Neural cell (in vitro differentiated cells): ENCODE data around the gene NCAPH2.

Source experiments
- REST ChIP-seq: IDR thresholded peaks from 2 replicates; pipeline ENCODE4 v1.6.1; 2012; ENCODE audit warnings: borderline replicate concordance
- SMC3 ChIP-seq: fragments of 450-650 bp; conservative IDR thresholded peaks from 2 replicates; pipeline ENCODE4 v1.6.1; 2014; ENCODE audit warnings: antibody characterized with exemption, mild to moderate bottlenecking, moderate library complexity; ENCODE audit not compliant: poor library complexity
- TF ChIP-seq, protein P1 (sequence below): fragments of 450-650 bp; IDR thresholded peaks from 2 replicates; pipeline ENCODE4 v1.5.1; 2014; ENCODE audit warnings: antibody characterized with exemption, mild to moderate bottlenecking, moderate library complexity; ENCODE audit not compliant: poor library complexity, severe bottlenecking

GRCh38 chr22:50547263-50547985 is 39.4 kb downstream of the NCAPH2 start:
- TF ChIP-seq REST (no peak), SMC3 (no peak)
- TF ChIP-seq, protein P1, sequence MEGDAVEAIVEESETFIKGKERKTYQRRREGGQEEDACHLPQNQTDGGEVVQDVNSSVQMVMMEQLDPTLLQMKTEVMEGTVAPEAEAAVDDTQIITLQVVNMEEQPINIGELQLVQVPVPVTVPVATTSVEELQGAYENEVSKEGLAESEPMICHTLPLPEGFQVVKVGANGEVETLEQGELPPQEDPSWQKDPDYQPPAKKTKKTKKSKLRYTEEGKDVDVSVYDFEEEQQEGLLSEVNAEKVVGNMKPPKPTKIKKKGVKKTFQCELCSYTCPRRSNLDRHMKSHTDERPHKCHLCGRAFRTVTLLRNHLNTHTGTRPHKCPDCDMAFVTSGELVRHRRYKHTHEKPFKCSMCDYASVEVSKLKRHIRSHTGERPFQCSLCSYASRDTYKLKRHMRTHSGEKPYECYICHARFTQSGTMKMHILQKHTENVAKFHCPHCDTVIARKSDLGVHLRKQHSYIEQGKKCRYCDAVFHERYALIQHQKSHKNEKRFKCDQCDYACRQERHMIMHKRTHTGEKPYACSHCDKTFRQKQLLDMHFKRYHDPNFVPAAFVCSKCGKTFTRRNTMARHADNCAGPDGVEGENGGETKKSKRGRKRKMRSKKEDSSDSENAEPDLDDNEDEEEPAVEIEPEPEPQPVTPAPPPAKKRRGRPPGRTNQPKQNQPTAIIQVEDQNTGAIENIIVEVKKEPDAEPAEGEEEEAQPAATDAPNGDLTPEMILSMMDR, result no peak
